Panc1 (cell line): Measurements from ENCODE around the gene RAB42.

ENCODE experiments used
- POLR2AphosphoS5 ChIP-seq: IDR thresholded peaks from 2 replicates; pipeline ENCODE4 v1.6.1; 2012; ENCODE audit warnings: mild to moderate bottlenecking, low read depth, low read length, moderate library complexity
- TCF7L2 ChIP-seq: IDR thresholded peaks from 2 replicates; pipeline ENCODE4 v1.6.1; 2011; ENCODE audit warnings: mild to moderate bottlenecking, low read depth, low read length, inconsistent platforms
- TF ChIP-seq, protein P1 (sequence below): fragments of 450-650 bp; IDR thresholded peaks from 2 replicates; pipeline ENCODE4 v1.5.1; 2017; ENCODE audit warnings: mild to moderate bottlenecking

DNA sequence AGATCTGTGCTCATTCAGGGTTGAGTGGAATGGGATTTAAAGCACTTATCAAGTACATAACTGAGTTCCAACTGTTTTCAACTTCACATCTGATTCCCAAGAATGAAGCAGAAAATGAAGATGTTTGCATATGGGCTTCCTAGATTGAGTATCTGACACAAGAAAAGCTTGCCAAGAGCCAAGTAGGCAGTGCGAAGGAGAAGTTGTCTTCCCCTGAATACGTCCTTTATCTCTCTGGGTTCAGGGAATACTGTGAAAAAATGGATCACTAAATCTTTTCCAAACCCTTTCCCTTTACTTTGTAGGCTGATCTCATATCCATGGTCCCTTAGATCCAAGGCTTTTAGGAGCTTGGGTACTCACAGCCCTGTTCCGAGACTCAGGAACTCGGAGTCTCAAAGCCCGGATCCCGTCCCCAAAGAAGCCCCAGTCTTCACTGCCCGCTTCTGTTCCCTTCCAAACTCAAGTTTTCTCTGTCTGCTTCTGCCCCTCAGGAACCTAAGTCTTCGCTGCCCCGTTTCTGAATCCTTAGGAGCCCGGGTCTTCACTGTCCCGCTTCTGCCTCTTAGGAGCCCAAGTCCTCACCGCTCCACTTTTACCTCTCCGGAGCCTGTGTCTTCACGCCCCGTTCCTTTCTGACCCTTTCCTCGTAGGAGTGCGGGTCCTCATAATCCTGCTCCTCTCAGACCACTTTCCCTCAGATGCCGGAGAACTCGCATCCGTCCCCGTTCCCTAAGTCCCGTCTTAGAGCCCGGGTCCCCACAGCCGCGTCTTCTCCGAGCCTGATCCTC is 50.2 kb downstream of the RAB42 start:
- TF ChIP-seq POLR2AphosphoS5 (no peak), TCF7L2 (no peak)
- TF ChIP-seq, protein P1, sequence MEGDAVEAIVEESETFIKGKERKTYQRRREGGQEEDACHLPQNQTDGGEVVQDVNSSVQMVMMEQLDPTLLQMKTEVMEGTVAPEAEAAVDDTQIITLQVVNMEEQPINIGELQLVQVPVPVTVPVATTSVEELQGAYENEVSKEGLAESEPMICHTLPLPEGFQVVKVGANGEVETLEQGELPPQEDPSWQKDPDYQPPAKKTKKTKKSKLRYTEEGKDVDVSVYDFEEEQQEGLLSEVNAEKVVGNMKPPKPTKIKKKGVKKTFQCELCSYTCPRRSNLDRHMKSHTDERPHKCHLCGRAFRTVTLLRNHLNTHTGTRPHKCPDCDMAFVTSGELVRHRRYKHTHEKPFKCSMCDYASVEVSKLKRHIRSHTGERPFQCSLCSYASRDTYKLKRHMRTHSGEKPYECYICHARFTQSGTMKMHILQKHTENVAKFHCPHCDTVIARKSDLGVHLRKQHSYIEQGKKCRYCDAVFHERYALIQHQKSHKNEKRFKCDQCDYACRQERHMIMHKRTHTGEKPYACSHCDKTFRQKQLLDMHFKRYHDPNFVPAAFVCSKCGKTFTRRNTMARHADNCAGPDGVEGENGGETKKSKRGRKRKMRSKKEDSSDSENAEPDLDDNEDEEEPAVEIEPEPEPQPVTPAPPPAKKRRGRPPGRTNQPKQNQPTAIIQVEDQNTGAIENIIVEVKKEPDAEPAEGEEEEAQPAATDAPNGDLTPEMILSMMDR, result no peak
